ENCODE results near the gene GPS1.

DNA sequence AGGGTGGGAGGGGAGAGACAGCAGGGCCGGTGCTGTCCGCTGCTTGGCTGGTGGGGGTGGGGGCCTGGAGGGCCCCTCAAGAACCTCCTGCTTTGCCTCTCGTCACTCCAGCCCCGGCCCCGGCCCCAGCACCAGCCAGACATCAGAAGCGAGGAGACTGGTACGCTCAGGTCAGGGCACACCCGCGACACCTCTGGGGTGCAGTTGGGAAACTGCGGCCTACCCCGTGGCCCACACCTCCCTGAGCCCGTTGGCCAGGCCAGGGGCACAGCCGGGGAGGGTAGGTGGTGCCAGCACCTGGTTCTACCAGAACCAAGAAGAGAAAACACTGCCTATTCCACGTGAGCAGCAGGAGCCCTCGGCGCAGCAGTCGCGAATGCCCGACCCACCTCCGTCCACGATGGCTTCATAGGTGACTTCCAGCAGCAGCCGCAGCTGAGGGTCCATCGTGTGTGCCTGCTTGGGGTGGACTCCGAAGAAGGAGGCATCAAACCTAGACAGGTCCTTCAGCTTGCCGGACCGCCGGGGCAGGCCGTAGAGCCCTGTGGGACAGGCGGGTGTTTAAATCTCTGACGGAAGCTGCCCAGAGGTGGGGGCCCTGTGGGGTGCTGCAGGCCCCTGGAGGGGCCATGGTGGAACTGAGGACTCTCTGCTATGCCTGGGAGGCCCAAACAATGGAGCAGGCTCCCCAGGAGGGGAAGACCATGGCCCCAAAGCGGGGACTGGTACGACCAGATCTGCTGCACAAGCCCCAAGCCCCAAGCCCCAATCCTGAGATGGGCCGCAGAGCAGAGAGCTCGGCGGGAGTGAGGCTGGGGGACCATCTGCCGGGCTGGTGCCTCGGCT lies 43.5 kb downstream of the GPS1 start:
- TF ChIP-seq CTCF (IDR thresholded peaks at IDR 0.05; ENCODE audit: low read depth, low read length, poor library complexity, severe bottlenecking) (no peak), EZH2phosphoT487 (IDR thresholded peaks at IDR 0.05; ENCODE audit: borderline replicate concordance, low read length) (no peak)

All from DOHH2 (cell line).